NCI-H748 (cell line): ENCODE measurements around the gene NUP58.

Source experiments
- DNase-seq: peaks from one replicate; lab custom pipeline; 2025; ENCODE audit not compliant: unreplicated experiment; lab: John Stamatoyannopoulos, UW

NUP58 gene

DNA sequence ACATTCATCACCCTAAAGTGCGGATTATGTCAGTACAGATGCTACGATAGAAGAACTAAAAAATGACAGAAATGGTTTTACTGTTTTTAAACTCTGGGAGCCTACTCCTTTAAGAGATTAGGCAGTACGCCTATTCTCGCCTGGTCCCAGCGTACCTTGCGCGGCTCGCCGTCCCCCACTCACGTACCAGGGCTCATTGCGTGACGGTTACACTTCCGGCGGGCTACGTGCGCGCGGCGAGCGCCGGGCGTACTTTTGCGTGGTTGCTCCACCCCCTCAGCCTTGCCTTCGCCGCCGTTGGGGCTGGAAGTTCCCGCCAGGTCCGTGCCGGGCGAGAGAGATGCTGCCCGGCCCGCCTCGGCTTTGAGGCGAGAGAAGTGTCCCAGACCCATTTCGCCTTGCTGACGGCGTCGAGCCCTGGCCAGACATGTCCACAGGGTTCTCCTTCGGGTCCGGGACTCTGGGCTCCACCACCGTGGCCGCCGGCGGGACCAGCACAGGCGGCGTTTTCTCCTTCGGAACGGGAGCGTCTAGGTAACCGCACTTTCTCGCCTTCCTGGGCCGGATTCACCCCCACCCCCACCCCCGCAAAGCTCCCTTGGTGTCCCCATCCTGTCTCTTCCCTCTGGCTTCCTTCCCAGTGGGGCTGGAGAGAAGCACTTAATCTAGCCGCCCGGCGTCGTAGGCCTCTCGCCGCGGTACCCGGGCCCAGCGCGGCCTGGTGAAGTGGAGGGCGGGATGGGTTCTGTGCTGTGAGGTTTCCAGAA is at the start of gene NUP58:
Gene NUP58, plus strand, starts transcription at position 279 of the 767 bp plus-strand sequence. Its CDS starts 149 bp downstream, at position 428.
- DNase-seq, result peak; percentile 100

DNA sequence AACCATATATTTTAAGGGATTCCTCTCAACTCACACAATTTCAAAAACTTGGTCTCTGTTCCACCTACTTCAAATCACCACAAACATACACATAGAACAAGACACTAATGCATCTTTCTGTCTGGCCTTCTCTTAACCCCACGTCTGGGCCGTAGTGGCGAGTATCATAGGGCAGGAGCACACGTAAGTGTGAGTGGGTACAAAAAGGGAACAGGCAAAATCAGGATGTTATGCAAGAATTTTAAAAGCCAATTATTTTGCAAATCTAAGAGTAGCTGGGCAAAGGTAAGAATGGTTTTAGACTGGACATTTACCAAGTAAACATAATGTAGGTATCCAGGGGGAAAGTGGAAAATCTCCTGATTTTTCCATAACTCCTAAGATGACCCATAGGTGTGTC is 49.2 kb upstream of the NUP58 start:
- DNase-seq, result no peak

DNA sequence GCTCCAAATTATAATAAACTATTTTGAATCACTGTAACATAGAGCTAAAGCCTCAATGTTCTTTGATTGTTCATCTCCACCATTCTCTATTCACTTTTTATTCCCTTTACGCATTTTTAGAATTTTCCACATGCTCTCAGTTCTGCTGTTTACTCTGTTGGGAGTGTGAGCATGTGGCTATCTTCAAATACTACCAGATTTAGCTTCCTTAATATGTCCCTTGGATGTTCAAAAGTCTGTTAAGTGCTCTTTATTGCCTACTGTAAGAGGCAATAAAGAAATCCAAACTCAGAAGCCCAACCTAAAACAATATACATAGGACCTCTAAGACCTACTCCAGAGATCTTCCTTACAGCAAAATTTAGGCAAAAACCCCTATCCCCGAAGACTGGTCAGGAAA is 48.7 kb upstream of the NUP58 start:
- DNase-seq, result no peak

DNA sequence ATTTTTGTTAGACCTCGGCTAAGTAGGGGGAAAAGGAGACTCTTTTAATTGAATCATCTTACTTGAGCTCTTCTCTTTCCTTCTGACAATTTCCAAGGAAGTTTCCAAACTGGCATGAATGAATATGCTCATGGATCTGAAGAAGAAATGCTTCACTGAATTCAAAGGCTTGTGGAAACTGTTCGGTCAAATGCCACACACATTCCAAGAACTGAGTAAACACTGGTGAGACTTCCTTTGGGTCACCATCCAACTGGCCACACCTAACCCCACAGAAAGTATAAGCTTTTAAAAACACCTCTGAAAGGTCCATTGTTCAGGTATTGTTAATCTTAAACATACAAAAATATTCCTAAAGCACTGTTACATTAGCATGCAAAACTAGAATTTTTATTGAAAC is 47.7 kb upstream of the NUP58 start:
- DNase-seq, result no peak

DNA sequence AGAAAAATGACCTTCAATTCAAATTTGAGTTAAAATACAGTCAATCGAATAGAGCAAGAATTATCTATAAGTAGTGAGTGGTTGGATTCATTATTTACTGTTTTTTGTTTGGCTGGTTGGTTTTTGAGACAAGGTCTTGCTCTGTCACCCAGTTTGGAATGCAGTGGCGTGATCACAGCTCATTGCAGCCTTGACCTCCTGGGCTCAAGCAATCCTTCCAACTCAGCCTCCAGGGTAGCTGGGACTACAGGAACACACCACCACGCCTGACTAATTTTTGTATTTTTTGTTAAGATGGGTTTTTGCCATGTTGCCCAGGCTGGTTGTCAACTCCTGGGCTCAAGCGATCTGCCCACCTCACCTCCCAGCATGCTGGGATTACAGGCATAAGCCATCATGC is 39.2 kb upstream of the NUP58 start:
- DNase-seq, result no peak

DNA sequence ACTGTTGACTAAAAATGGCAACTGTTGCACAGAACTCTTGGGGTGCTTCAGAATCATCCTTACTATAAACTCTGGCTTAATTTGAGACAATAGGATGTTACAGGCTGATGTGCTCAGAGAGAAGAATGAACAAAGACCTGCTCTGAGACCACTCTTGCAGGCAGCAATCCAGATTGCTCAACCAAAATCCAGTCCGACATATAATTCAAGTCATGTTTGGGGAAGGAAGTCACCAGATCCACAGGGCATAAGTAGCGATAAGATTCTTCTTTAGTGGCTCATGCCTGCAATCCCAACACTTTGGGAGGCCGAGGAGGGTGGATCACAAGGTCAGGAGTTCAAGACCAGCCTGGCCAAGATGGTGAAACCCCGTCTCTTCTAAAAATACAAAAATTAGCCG is 34.7 kb upstream of the NUP58 start:
- DNase-seq, result no peak

DNA sequence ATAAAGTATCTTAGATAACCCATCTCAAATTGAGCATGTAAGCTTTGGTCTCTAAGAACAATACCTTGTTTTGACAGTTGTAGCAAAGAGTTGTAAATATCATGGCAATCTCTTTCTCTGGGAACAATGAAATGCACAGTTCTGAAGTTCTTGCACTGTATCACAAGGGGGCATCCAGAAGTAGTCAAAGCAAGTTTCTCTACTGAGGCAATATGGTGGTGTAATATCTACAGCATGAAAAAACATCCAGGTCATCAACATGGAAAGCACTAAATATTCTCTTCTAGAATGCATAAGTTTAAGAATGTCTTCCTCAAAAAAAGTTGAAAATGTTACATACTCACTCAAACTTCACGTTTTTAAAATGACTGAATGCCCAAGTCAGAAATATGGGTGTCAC is 33.7 kb upstream of the NUP58 start:
- DNase-seq, result no peak

- no peak for DNase-seq
Measured at GRCh38 chr13:25268561-25268960, 32.9 kb upstream of the NUP58 start.

DNA sequence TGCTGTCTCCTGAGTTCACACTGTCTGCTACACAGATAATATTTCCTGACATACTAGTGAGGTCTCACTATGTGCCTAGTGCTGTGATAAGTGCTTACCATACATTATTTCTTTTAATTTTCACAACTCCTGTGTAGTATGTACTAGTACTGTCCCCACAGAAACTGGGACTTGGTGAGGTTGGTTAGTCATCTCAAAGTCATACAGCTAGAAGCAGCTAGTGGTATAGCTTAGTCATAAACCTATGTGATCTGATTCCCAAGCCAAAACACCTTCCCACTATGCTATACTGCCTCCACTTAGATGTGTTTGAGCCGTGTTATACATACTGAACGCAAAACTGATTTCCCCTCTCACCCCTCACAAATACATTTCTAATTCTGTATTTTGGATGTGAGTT is 24.7 kb upstream of the NUP58 start:
- DNase-seq, result no peak

DNA sequence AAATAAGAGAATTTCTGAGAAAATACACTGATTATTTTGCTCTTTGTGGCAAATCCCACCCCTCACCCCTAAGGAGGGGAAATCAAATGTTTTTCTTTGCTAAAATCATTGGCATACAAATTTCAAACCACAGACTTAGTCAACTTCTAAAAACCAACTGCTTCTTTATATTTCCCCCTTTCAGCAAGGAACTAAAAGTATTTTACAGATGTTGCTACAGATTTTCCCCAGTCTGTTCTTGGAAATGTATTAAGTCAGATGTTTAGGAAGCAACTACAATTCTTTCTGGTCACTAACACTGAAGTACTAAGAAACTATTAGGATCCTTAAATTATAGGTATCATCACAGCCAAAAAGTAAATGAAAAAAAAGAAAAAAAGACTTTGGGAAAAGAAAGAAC is 21.0 kb upstream of the NUP58 start:
- DNase-seq, result no peak

- DNase-seq, result no peak
Measured at GRCh38 chr13:25281193-25281934, 20.1 kb upstream of the NUP58 start.

GRCh38 chr13:25281935-25282332 is 19.5 kb upstream of the NUP58 start:
- no peak for DNase-seq

GRCh38 chr13:25286308-25286968 is 15.0 kb upstream of the NUP58 start:
- DNase-seq, result peak; percentile 74

DNA sequence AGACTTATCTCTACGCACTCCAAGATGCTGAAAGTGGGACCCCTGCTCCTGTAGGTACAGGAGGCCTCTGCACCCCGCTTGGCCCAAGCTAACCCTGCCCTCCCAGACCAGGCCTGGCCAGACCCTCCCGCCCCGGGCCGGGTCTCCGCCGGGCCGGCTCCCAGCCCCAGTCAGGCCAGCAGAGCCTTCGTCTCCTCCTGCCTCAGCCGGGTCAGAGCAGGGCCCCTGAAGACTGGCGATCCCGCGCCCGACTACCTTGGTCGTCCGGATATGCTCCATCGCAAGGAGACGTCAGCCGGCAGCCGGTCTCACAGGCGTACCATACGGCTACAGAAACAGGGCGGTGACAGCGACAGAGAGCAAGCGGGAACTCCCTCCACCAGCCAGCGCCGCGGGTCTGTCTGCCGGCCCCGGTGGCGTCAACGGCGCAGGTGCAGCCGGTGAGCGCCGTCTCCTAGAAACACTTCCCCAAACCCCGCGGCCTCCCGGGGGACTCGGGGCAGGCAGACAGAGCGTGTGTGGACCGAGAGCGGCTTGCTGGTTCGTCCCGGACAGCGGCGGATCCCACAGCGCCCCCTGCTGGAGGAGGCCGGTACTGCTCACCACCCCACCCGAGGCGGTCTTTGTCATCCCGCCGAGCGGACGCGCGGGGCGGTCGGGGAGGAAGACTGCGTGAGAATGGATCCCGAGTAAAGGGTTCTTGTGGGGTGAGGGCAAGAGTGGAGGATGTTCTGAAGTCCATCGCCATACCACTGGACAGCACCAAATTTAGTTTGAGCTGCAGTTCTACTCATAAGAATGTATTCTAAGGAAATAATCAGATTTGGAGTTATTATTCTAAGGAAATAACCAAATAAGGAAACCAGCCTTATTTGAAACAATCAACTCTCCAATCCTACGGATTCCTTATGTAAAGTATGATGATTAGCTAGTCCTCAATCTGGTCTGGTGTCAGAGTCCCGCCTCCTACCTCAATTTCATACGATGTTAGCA is 14.2 kb upstream of the NUP58 start, which contains the start of gene MTMR6:
Gene MTMR6, minus strand, starts transcription at position 520 of the 993 bp plus-strand sequence. Its CDS starts 241 bp downstream, at position 279.
- peak; percentile 98 for DNase-seq

- no peak for DNase-seq
Measured at GRCh38 chr13:25288966-25289365, 12.5 kb upstream of the NUP58 start.

GRCh38 chr13:25291691-25292090 is 9.7 kb upstream of the NUP58 start:
- peak; percentile 28 for DNase-seq

- peak; percentile 65 for DNase-seq
Measured at GRCh38 chr13:25292301-25292700, 9.1 kb upstream of the NUP58 start.

DNA sequence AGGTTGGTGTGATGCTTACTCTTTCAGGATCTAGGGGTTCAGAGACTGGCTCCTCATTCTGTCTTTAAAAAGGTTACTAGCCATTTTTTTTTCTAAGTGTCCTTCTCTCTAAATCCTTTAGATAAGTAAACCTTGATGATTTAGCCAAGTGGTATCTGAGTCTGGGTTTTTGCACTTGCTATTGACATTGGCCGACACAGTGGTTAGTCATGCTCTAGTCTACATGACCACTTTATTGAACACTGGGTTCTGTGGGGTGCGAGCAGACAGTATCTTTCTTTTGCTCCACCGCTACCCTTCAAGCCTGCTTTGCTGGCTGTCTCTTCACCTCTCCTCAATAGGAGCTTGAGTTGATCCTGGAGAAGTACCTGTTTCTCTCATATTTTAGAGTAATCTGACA is 6.2 kb upstream of the NUP58 start:
- no peak for DNase-seq

- DNase-seq, result no peak
Measured at GRCh38 chr13:25295701-25296100, 5.7 kb upstream of the NUP58 start.

GRCh38 chr13:25300861-25301346 is 521 bp upstream of the NUP58 start:
- DNase-seq, result no peak
